ENCODE measurements around the gene LRRC31.
A peak's percentile ranks its signal among the peaks of the same experiment; 100 is the strongest.

LRRC31 gene

DNA sequence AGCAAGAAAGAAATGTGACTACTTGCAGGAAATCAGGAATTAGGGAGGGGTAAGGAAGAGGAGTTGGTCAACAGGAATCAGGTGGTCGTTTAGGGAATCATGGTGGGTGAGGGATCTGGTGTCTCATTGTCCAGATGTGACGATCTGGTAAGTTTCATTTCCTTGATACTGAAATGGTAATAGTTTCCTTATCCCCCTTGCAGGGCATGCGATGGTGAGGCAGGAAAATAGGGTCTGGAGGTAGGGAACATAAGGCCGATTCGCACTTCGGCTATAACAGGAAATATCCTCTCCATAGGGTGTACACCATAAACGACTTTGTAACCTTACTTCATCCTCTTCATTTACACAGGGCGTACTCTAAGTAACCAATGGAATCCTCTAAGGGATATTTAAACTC lies 56.5 kb downstream of the LRRC31 start:
- DNase-seq (ENCODE audit: low read depth, low spot score): no peak

DNA sequence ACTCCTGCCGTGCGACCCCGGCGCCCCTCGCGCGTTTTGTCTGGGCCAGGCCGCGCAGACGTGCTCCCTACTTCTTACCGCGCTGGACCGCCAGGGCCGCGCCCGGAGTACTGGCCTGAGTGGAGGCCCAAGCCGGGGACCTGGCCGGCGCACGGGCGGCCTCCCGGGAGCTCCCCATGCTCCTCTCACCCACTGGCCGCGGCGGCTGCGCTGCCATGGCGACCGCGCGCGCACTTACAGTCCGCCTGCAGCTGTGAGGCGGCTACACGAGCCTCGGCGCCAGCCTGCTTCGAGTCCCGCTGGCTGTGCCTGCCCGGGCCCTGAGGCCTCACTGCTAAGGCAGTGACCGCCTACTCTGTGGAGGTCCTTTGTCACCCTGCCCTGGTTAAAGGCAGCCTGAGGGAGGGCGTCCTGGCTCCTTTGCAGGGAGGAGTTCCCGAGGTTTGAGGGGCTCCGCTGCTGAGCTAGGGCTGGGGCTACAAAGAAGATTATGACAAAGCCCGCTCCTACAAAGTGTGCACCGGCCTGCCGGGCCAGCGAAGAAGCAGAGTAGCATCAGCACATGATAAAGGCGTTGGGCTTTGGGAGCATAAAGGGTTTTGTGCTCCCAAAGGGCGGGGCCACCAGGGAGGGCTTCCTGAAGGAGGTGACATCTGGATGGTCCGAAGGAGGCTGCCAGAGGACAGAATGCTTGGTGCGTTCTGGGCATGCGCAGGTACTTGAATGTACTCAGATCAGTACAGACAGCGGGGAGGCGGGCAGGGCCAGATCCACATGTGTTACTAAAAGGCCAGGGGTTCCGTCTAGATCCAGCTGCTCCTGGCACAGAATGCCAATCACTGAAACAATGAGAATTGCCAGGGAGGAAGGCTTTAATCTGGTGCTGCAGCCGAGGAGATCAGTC lies 57.2 kb downstream of the LRRC31 start, which contains the start of the genes LRRC34 and LRRIQ4:
TSS of gene LRRC34 (minus strand) at position 573 of the 904 bp plus-strand sequence. CDS start at position 217, 356 bp downstream.
TSS of gene LRRIQ4 (plus strand) at position 539 of the 904 bp plus-strand sequence. CDS start 9,052 bp downstream, outside the sequence.
- peak; percentile 27 for DNase-seq (ENCODE audit: low read depth, low spot score)

DNA sequence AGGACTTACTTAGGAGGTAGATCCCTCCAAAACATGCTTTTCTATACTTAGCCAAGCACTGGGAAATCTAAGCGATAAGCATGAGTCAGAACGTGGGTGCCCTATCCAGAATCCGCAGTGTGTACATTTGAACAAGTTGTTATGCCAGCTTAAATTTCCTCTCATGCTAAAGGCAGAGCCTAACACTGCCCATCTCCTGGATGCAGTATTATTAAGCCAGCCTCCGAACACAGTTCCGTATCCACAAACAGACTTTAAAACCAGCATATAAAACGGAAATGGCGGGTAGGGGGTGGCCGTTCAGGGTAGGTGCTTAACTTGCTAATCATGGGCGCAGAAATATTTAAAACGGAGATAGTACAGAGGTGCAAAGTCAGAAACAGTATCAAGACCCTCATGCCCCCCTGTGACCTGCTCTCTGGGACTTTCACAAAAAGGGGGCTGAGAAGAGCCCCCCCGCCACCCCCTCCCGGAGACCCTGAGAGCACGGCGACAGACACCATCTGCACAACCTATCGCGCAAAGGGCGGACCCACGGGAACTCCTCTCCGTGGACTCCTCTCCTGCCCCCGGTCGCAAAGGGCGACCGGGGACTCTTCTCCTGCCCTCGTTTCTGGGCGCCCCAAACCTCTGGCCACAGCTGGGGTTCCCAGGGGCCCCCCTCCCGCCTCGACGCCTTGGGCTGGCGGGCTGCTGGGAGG lies 58.0 kb downstream of the LRRC31 start:
- peak; percentile 48 for DNase-seq (ENCODE audit: low read depth, low spot score)

DNA sequence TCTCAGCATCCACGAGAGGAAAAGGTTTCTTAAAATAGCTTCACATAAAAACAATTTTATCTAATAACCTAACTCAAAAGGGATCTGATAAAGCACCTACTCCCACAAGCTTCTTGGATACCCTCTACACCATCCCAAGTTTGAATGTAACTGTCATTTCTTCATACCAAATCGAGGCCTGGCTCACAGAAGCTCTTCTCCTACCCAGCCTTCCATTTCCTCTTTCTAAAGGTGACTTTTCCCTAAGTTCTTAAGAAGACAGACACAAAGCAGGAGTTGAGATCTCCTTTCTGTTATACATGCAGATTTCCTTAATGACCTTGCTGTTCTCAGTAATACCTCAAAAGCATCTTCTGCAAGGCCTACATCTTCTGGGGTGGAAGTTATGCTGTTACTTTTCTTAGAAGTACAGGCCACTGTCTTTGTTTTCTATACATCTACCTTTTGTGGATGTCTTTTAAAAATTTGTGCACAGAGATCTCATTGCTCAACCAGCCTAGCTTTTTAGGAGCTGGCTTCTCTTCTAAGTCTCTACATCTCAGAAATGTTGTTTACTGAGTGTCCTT lies 60.4 kb downstream of the LRRC31 start:
- no peak for DNase-seq (ENCODE audit: low read depth, low spot score)

GRCh38 chr3:169804681-169805080 lies 65.1 kb downstream of the LRRC31 start:
- no peak for DNase-seq (ENCODE audit: low read depth, low spot score)

DNA sequence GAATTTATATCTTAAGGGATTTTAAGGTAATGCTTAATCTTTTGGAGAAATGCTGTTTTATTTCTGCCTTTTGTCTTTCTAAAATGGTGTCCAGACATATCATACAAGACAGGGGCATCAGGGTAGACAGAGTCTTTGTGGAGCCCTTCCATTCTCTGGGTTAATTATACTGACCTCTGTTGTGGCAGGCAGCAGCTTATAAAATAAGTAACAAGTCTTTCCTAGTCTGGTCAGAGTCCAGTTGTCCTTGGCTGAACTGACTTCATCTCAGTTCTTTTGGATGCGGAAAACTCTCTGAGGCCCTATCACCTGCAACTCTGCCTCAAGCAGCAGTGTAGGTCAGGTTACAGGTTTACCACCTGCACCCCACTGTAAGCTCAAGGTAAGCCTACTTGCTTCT lies 77.4 kb downstream of the LRRC31 start:
- DNase-seq (ENCODE audit: low read depth, low spot score): no peak

DNA sequence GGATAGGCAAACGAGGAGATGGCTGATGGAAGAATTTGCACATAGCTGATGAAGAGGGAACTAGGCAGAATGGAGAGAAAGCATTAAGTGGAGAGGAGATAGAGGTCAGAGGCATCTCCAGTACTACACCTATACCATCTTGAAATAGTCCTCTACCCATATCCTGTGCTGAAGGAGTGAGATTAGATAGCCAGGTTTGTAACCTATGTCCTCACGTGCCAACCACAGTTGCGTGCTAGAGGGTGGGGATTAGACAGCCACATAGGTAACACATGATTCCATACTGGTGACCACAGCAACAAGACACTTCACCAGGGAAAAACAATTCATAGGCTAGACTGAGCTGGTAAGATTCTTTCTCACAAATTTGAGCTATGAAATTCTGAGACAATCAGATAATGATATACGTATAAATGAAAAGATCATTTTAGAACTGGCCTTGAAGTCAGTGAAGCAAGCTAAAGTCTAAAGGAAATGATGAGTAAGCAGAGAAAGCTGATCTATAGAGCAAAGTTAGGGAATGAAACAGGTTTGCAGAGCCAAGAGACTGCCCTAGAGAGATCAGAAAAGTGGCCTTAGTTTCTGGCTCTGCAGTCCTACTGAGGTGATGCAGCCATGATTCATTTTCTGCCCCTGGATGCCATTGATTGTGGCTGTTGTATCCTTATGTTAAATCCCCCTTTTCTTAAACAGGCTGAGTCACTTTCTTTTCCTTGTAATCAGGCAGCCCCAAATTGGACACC lies 78.9 kb downstream of the LRRC31 start:
- no peak for DNase-seq (ENCODE audit: low read depth, low spot score)

- DNase-seq (ENCODE audit: low read depth, low spot score): no peak
Measured at GRCh38 chr3:169790219-169790618, 79.5 kb downstream of the LRRC31 start.
